Measurements from ENCODE around the gene RANGAP1.

GRCh38 chr22:41296826-41297667, 11.1 kb upstream of the RANGAP1 start:
- TF ChIP-seq CTCF (conservative IDR thresholded peaks at IDR 0.05 in 1 of 2, IDR thresholded peaks at IDR 0.05 in 1 of 2; ENCODE audit: low read depth in 1 of 2, low read length in 2 of 2) = no peak
- TF ChIP-seq EZH2 (IDR thresholded peaks at IDR 0.05; ENCODE audit: low read length, missing control alignments) = no peak
